GM19043 (cell line): Measurements from ENCODE around the gene C22orf31.
"Not testable (repeated sequence)": the region's sequence is repeated elsewhere in the genome, so short reads cannot be mapped to it uniquely, and the experiment has no call there.

Experiments used
- ATAC-seq: cut with Tn5 transposase; IDR thresholded peaks from one replicate; pipeline ENCODE4 v1.9.1; 2021; ENCODE audit warnings: low read depth; ENCODE audit not compliant: unreplicated experiment

C22orf31 gene

GRCh38 chr22:29061773-29062172, at the start of gene C22orf31:
C22orf31 (minus strand) TSS chr22:29061831; CDS start chr22:29061792, 39 bp downstream.
- ATAC-seq: no peak

GRCh38 chr22:29110946-29111345, 49.3 kb upstream of the C22orf31 start:
- ATAC-seq: no peak

GRCh38 chr22:29109822-29110221, 48.2 kb upstream of the C22orf31 start:
- no peak for ATAC-seq

- ATAC-seq: no peak
These were observed 46.5 kb upstream of the C22orf31 start for GRCh38 chr22:29108137-29108536.

- no peak for ATAC-seq
These were observed 45.2 kb upstream of the C22orf31 start for GRCh38 chr22:29106839-29107238.

- no peak for ATAC-seq
These were observed 43.8 kb upstream of the C22orf31 start for GRCh38 chr22:29105468-29105867.

- ATAC-seq: no peak
These were observed 41.5 kb upstream of the C22orf31 start for GRCh38 chr22:29103121-29103520.

- no peak for ATAC-seq
These were observed 40.7 kb upstream of the C22orf31 start for GRCh38 chr22:29102300-29102699.

GRCh38 chr22:29098296-29098695, 36.7 kb upstream of the C22orf31 start:
- ATAC-seq: no peak

GRCh38 chr22:29096736-29097669, 35.4 kb upstream of the C22orf31 start:
- ATAC-seq: no peak

GRCh38 chr22:29095459-29095858, 33.8 kb upstream of the C22orf31 start:
- ATAC-seq: no peak

GRCh38 chr22:29093501-29094300, 32.1 kb upstream of the C22orf31 start:
- ATAC-seq: no peak

- no peak for ATAC-seq
These were observed 31.4 kb upstream of the C22orf31 start for GRCh38 chr22:29093030-29093429.

- no peak for ATAC-seq
These were observed 30.6 kb upstream of the C22orf31 start for GRCh38 chr22:29092243-29092642.

GRCh38 chr22:29090039-29090438, 28.4 kb upstream of the C22orf31 start:
- no peak for ATAC-seq

GRCh38 chr22:29089507-29089906, 27.9 kb upstream of the C22orf31 start:
- no peak for ATAC-seq

- no peak for ATAC-seq
These were observed 27.2 kb upstream of the C22orf31 start for GRCh38 chr22:29088809-29089208.

GRCh38 chr22:29087012-29087411, 25.4 kb upstream of the C22orf31 start:
- ATAC-seq: no peak

GRCh38 chr22:29083933-29084591, 22.4 kb upstream of the C22orf31 start:
- ATAC-seq: no peak

GRCh38 chr22:29083576-29083932, 21.9 kb upstream of the C22orf31 start:
- ATAC-seq: not testable (repeated sequence)
